Activated CD4-positive, alpha-beta memory T cell treated with anti-CD3 and anti-CD28 coated beads, Interleukin-2, amount 10 ng/mL, durations not matched to agents 7 days and 5 days (primary cell): Measurements from ENCODE around the gene HSFX1. TPM values are rescaled to one million over a fixed set of nuclear protein-coding genes. Genes with fewer than 3 reads are reported as not detected.
"Not testable (repeated sequence)": the region's sequence is repeated elsewhere in the genome, so short reads cannot be mapped to it uniquely, and the experiment has no call there.

Experiments
- CTCF ChIA-PET: fragments of 350-600 bp; sonication (Branson Sonifier 250); formaldehyde crosslinking; loops from one replicate; lab custom pipeline; 2021; ENCODE audit warnings: antibody characterized with exemption, inconsistent platforms; lab: Charles Lee
- POLR2A ChIA-PET: fragments of 350-600 bp; sonication (Branson Sonifier 250); formaldehyde crosslinking; loops from one replicate; lab custom pipeline; 2021; ENCODE audit warnings: antibody characterized with exemption; lab: Charles Lee
- DNase-seq: peaks from one replicate; pipeline ENCODE4 v3.0.0-alpha.2; 2020
- H3K27ac Mint-ChIP-seq: one replicate; pipeline ENCODE4 v1.8.0; 2021; ENCODE audit warnings: mild to moderate bottlenecking, mixed read lengths
- H3K27me3 Mint-ChIP-seq: one replicate; pipeline ENCODE4 v1.8.0; 2021; ENCODE audit warnings: mixed read lengths
- H3K36me3 Mint-ChIP-seq: one replicate; pipeline ENCODE4 v1.8.0; 2021; ENCODE audit warnings: low read depth, mixed read lengths
- H3K4me1 Mint-ChIP-seq: one replicate; pipeline ENCODE4 v1.8.0; 2021; ENCODE audit warnings: mixed read lengths
- H3K4me3 Mint-ChIP-seq: one replicate; pipeline ENCODE4 v1.8.0; 2021; ENCODE audit warnings: mild to moderate bottlenecking, mixed read lengths
- H3K9me3 Mint-ChIP-seq: one replicate; pipeline ENCODE4 v1.8.0; 2021; ENCODE audit warnings: mixed read lengths
- total RNA-seq, 2 experiments: library from RNA; stranded (reverse); gene quantifications; one replicate each; pipeline ENCODE4 v1.2.3, GENCODE V29; 2021

Gene HSFX1
- total RNA-seq, result 1 to 10 TPM in 1 of 2 experiments, under 1 TPM in 1; 0.50 to 1.1 TPM

DNA sequence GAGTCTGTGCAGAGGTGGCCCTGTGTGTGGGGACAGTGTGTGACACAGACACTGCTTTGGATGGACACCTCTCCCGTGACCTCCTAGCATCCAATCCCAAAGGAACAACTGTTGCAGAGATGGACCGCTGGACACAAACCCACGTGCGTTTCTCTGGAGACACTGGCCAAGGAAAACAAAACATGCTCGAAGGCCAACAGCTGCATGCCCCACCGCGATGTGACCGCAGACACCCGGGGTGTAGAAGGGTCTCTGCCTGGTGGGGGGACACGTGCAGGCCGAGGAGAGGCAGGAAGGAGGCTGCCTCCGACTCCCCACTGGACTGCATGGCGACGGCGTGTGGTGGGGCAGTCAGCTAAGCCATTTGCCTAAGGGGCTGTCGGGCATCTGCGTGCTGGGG lies at the start of gene HSFX1:
Gene HSFX1, plus strand, starts transcription at position 301 of the 400 bp plus-strand sequence. CDS start 614 bp downstream, outside the sequence.
- POLR2A ChIA-PET, H3K36me3 Mint-ChIP-seq, H3K4me3 Mint-ChIP-seq, CTCF ChIA-PET, H3K4me1 Mint-ChIP-seq, H3K9me3 Mint-ChIP-seq, DNase-seq, H3K27me3 Mint-ChIP-seq, H3K27ac Mint-ChIP-seq: not testable (repeated sequence)

- POLR2A ChIA-PET, H3K27ac Mint-ChIP-seq, H3K4me3 Mint-ChIP-seq, CTCF ChIA-PET, H3K4me1 Mint-ChIP-seq, H3K36me3 Mint-ChIP-seq, H3K27me3 Mint-ChIP-seq, H3K9me3 Mint-ChIP-seq, DNase-seq: not testable (repeated sequence)
Observed at GRCh38 chrX:149727308-149727707, 46.6 kb upstream of the HSFX1 start.

DNA sequence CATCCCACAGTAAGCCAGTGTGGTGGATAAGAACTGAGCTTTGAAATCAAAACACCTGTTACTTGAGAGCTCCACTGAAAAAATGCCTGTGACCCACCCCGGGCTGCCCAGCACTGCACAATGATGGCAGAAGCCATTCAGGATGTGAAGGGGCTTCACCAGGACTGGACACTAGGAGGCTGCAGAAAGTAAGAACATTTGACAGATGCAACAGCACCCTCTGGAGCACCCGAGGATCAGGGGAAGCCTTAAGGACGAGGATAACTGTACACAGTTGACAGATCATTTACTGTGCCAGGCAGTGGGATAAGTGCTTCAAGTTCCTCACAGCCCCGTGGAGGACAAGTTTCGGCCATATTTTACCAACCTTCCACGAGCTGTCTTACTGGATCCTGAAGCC lies 31.6 kb upstream of the HSFX1 start:
- H3K27ac Mint-ChIP-seq, H3K9me3 Mint-ChIP-seq, H3K4me3 Mint-ChIP-seq, POLR2A ChIA-PET, H3K27me3 Mint-ChIP-seq, H3K36me3 Mint-ChIP-seq, DNase-seq, H3K4me1 Mint-ChIP-seq, CTCF ChIA-PET: not testable (repeated sequence)

DNA sequence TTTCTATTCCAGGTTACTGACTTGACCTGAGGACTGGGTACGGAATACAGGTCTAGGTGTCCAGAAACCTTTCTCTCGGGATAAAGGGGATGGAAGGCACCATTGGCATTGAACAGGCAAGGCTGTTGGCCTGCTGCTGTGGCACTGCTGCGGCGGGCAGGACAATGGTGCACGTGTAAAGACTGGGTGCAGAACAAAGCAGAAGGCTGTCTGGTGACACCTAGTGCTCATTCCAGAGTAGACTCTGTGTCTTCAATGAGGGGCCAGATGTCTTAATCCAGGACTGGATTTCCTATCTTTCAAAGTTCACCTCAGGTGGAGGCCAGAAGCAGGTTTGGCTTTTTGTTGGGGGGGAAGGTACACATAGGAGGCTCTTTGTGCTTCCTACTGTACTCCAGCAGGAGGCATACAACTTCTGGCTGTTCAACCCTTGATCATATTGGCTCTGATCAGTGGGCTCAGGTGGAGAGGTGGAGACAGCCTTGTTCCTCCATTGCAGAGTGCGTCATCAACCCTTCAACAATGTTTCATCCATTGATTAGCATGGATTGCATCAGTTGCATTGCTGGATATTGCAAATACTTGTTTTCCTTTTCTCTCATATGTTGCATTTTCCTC lies 27.4 kb upstream of the HSFX1 start:
- H3K36me3 Mint-ChIP-seq, POLR2A ChIA-PET, H3K9me3 Mint-ChIP-seq, H3K27me3 Mint-ChIP-seq, H3K4me3 Mint-ChIP-seq, DNase-seq, H3K27ac Mint-ChIP-seq, CTCF ChIA-PET, H3K4me1 Mint-ChIP-seq: not testable (repeated sequence)

- H3K9me3 Mint-ChIP-seq, result no peaks in the 10 kb centered on the region
- H3K4me3 Mint-ChIP-seq, result no peak overlapping the region
- no peaks in the 10 kb centered on the region for H3K4me1 Mint-ChIP-seq
- no peaks in the 10 kb centered on the region for H3K36me3 Mint-ChIP-seq
- POLR2A ChIA-PET, result no interaction called here
- H3K27ac Mint-ChIP-seq, result no peak overlapping the region
- peaks cover 2% of the 10 kb centered on the region for H3K27me3 Mint-ChIP-seq
- CTCF ChIA-PET, result no interaction called here
- no peak for DNase-seq
Observed at GRCh38 chrX:149757206-149758067, 16.4 kb upstream of the HSFX1 start.

DNA sequence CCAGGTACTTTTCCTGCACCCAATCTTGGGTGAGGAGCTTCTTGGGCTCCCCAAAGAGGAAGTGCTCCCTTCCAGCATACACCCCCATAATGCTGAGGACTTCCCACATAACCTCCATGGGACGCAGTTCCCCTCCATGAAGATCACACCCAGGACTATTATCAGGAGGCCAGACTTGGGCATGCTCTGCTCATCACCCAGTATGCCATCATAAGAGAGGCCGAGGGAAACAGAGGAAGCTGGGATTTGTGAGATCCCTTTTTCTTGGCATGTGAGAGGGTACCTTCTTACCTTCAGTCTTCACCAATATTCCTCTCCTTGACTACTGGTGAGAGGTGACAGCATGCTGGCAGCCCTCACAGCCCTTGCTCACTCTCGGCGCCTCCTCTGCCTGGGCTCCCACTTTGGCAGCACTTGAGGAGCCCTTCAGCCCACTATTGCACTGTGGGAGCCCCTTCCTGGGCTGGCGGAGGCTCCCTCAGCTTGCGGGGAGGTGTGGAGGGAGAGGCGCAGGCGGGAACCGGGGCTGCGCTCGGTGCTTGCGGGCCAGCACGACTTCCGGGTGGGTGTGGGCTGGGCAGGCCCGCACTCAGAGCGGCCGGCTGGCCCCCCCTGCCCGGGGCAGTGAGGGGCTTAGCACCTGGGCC lies 15.7 kb upstream of the HSFX1 start:
- Mint-ChIP-seq H3K27me3 (peaks cover 2% of the 10 kb centered on the region), H3K4me3 (no peak overlapping the region), H3K27ac (no peak overlapping the region), H3K36me3 (no peaks in the 10 kb centered on the region), H3K4me1 (no peaks in the 10 kb centered on the region), H3K9me3 (no peaks in the 10 kb centered on the region)
- ChIA-PET POLR2A (no interaction called here), CTCF (no interaction called here)
- no peak for DNase-seq

GRCh38 chrX:149758715-149759078 lies 15.2 kb upstream of the HSFX1 start:
- H3K27ac Mint-ChIP-seq, H3K4me1 Mint-ChIP-seq, CTCF ChIA-PET, H3K36me3 Mint-ChIP-seq, POLR2A ChIA-PET, H3K27me3 Mint-ChIP-seq, H3K4me3 Mint-ChIP-seq, H3K9me3 Mint-ChIP-seq, DNase-seq: not testable (repeated sequence)

DNA sequence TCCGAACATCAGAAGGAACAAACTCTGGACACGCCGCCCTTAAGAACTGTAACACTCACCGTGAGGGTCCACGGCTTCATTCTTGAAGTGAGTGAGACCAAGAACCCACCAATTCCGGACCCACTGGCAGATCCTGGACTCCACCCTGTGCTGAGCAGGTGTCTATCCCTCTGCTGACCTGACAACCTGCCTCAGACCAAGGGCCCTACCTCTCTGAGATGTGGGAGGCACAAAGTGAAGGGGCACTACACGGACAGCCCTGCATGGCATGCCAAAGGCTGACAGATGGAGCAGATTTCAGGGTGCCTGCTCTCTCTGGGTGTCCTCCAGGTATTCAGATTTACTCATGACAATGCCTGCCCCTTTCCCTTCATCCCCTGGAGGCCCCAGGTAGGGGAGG lies 14.0 kb upstream of the HSFX1 start:
- DNase-seq, result no peak
- no peaks in the 10 kb centered on the region for H3K9me3 Mint-ChIP-seq
- no peaks in the 10 kb centered on the region for H3K36me3 Mint-ChIP-seq
- CTCF ChIA-PET, result no interaction called here
- H3K4me3 Mint-ChIP-seq, result no peak overlapping the region
- H3K27ac Mint-ChIP-seq, result no peak overlapping the region
- H3K4me1 Mint-ChIP-seq, result no peaks in the 10 kb centered on the region
- H3K27me3 Mint-ChIP-seq, result peaks cover 2% of the 10 kb centered on the region
- POLR2A ChIA-PET, result no interaction called here

- H3K27me3 Mint-ChIP-seq, result peaks cover 2% of the 10 kb centered on the region
- H3K9me3 Mint-ChIP-seq, result no peaks in the 10 kb centered on the region
- H3K36me3 Mint-ChIP-seq, result no peaks in the 10 kb centered on the region
- DNase-seq, result no peak
- ChIA-PET CTCF (no interaction called here), POLR2A (no interaction called here)
- no peak overlapping the region for H3K27ac Mint-ChIP-seq
- no peaks in the 10 kb centered on the region for H3K4me1 Mint-ChIP-seq
- H3K4me3 Mint-ChIP-seq, result no peak overlapping the region
Observed at GRCh38 chrX:149760965-149761364, 12.9 kb upstream of the HSFX1 start.

DNA sequence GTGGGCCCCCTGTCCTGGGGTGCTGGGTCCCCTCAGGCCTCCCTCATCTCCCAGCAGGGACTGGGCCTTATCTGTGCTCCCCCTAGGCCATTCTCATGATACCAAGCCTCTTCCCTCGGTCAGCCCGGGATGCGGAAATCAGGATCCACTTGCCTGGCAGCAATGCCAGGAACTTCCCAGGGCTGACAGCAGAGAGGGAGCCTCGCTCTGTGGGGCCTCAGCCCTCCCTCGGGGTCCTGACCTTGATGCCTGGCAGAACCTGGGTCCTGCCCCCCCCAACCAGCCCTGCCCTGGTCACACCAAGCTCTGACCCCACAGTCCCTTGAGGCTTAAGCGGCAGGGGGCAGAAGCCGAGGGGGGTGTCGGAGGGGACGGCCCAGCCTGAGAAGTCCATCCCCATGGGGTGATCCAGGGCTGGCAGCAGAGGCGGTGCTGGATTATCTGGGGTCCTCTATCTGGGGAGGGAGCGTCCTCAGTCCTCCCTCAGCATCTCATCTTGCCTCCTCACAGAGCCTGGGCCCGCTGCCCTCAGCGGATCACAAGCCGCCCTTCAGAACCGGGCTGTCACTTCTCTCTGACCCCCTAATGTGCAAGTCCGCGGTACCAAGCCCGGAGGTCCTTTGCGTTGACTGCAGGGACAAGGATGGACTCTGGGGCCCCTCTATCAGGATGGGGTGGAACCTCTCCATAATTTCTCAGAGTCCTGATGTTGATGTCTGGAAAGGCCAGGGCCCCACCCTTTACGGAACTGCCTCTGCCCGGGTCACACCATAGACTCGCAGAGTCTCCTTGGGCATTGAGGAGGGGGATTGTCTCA lies 11.8 kb upstream of the HSFX1 start:
- H3K9me3 Mint-ChIP-seq, H3K4me1 Mint-ChIP-seq, H3K4me3 Mint-ChIP-seq, DNase-seq, H3K27me3 Mint-ChIP-seq, POLR2A ChIA-PET, H3K27ac Mint-ChIP-seq, H3K36me3 Mint-ChIP-seq, CTCF ChIA-PET: not testable (repeated sequence)

DNA sequence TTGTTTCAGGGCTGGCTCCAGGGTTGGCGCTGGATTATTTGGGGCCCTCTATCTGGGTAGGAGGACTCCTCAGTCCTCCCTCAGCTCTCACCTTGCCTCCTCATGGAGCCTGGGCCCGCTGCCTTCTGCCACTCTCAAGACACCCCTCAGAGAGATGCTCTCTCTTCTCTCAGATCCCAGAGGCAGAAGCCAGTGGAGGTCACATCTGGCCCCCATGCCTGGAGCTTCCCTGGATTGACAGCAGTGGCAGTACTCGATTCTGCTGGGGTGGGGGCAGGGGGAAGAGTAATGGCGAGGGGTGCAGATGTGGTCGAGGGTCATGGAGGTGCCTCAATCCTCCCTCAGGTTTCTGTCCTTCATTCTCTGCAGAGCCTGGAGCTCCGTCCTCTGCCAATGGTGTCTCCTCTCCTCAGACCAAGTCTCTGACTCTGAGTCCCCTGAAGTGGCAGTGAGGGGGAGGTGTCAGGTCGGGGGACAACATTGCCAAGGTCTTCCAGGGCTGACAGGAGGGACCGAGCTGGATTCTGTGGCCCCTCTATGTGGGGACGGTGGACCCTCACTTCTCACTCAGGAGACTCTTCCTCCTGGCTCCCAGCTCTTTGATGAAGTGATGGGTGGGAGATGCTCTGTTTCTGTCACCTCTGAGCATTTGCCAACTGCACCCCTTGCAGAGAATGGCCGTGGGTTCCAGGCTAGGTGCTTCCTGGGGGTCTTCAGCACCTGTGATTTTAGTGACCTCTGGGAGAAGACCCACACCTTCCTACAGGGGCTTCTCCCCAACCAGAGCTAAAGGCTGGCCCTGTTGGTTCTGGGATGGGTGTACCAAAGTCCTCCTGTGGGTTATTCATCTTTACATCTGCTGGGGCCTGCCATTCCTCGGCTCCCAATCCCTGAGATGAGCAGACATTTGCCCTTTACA lies 10.9 kb upstream of the HSFX1 start:
- Mint-ChIP-seq H3K4me1 (no peaks in the 10 kb centered on the region), H3K4me3 (no peak overlapping the region), H3K27me3 (no peaks in the 10 kb centered on the region), H3K27ac (no peak overlapping the region), H3K9me3 (no peaks in the 10 kb centered on the region), H3K36me3 (no peaks in the 10 kb centered on the region)
- POLR2A ChIA-PET, result no interaction called here
- CTCF ChIA-PET, result no interaction called here
- DNase-seq, result no peak

DNA sequence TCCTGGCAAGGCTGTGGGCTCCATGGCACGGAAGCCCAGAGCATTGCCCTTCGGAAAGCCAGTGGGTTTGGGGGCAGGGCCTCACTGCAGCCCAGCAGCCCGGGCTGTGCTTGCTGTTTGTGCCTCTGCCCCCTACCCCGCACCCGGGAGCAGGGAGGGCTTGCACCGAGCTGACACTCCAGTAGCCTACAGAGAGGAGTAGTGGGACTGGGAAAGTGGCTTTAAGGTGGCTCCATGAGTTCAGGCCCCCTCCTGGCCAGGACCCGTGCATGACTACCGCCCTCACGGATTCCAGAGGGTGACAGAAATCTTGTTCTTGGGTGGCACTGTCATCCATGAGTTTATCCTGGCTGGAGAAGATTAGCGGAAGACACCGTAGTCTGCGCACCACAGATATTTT lies 3.5 kb upstream of the HSFX1 start:
- H3K9me3 Mint-ChIP-seq, H3K4me1 Mint-ChIP-seq, H3K36me3 Mint-ChIP-seq, POLR2A ChIA-PET, DNase-seq, H3K27ac Mint-ChIP-seq, H3K4me3 Mint-ChIP-seq, H3K27me3 Mint-ChIP-seq, CTCF ChIA-PET: not testable (repeated sequence)
